SK-N-SH (cell line): ENCODE results near the gene C16orf92. TPM values are rescaled to one million over a fixed set of nuclear protein-coding genes. Genes with fewer than 3 reads are reported as not detected.

Source experiments
- CTCF ChIA-PET: fragments of 300-600, 350-600 bp; formaldehyde crosslinking; extraction: SDS; loops from one replicate; lab custom pipeline; 2021; lab: Yijun Ruan, JAX
- POLR2A ChIA-PET: fragments of 350-600 bp; sonication (Branson Sonifier 250); formaldehyde crosslinking; extraction: SDS; loops from one replicate; lab custom pipeline; 2020; ENCODE audit warnings: antibody characterized with exemption, inconsistent platforms; lab: Yijun Ruan, JAX
- DNase-seq: peaks from one replicate; pipeline ENCODE4 v3.0.0; 2012
- H2AFZ ChIP-seq: fragments of 200-600 bp; sonication (generic); 2 replicates; pipeline ENCODE4 v1.8.1; 2016; ENCODE audit warnings: antibody characterized with exemption, mild to moderate bottlenecking, low read depth
- H3F3A ChIP-seq: fragments of 200-600 bp; sonication (generic); replicated peaks from 2 replicates; pipeline ENCODE3; 2016; ENCODE audit warnings: antibody characterized with exemption, mild to moderate bottlenecking; ENCODE audit not compliant: insufficient read depth
- H3K27ac ChIP-seq, 2 experiments: fragments of 200-500 bp in 1 of 2; fragments of 200-600 bp in 1 of 2; sonication (Bioruptor generic) in 1 of 2; sonication (generic), shearing (Covaris generic) in 1 of 2; 2 replicates each; pipeline versions ENCODE4 v1.5.1 to v1.6.1; 2014 to 2016; ENCODE audit warnings: low read depth in 2 of 2, inconsistent platforms in 1 of 2, low read length in 1 of 2, mild to moderate bottlenecking in 1 of 2, mixed read lengths in 1 of 2
- H3K27me3 ChIP-seq: fragments of 200-600 bp; sonication (generic), shearing (Covaris generic); 2 replicates; pipeline ENCODE4 v1.6.1; 2016; ENCODE audit warnings: mixed run types; ENCODE audit not compliant: insufficient read depth
- H3K36me3 ChIP-seq, 2 experiments: fragments of 200-500 bp in 1 of 2; fragments of 200-600 bp in 1 of 2; sonication (Bioruptor generic) in 1 of 2; sonication (generic) in 1 of 2; replicated peaks in 1 of 2; 2 replicates each; pipeline versions ENCODE3 to v1.5.1; 2014 to 2016; ENCODE audit warnings: low read length in 1 of 2, mild to moderate bottlenecking in 1 of 2; ENCODE audit not compliant: insufficient read depth in 2 of 2, control insufficient read depth in 1 of 2
- H3K4me1 ChIP-seq, 2 experiments: fragments of 200-500 bp in 1 of 2; fragments of 200-600 bp in 1 of 2; sonication (Bioruptor generic) in 1 of 2; sonication (generic), shearing (Covaris generic) in 1 of 2; 2 replicates each; pipeline versions ENCODE4 v1.5.1 to v1.6.1; 2014 to 2016; ENCODE audit warnings: low read depth in 1 of 2, low read length in 1 of 2, mixed run types in 1 of 2; ENCODE audit not compliant: insufficient read depth in 2 of 2, control insufficient read depth in 1 of 2
- H3K4me2 ChIP-seq: fragments of 200-600 bp; sonication (generic), shearing (Covaris generic); 2 replicates; pipeline ENCODE4 v1.6.1; 2017; ENCODE audit warnings: mixed run types
- H3K4me3 ChIP-seq, 2 experiments: fragments of 200-500 bp in 1 of 2; fragments of 200-600 bp in 1 of 2; sonication (Bioruptor generic) in 1 of 2; sonication (generic), shearing (Covaris generic) in 1 of 2; 2 replicates each; pipeline versions ENCODE4 v1.5.1 to v1.8.1; 2014 to 2016; ENCODE audit warnings: low read depth in 2 of 2, inconsistent platforms in 1 of 2, low read length in 1 of 2, mild to moderate bottlenecking in 1 of 2, mixed read lengths in 1 of 2, moderate library complexity in 1 of 2
- H3K79me2 ChIP-seq: fragments of 200-600 bp; sonication (generic); 2 replicates; pipeline ENCODE4 v1.8.1; 2017; ENCODE audit warnings: mild to moderate bottlenecking; ENCODE audit not compliant: insufficient read depth
- H3K9ac ChIP-seq: fragments of 200-600 bp; sonication (generic); 2 replicates; pipeline ENCODE4 v1.6.1; 2017; ENCODE audit warnings: mixed run types
- H3K9me2 ChIP-seq: fragments of 200-600 bp; sonication (generic); 2 replicates; pipeline ENCODE4 v1.6.1; 2017; ENCODE audit warnings: mixed run types
- H3K9me3 ChIP-seq: fragments of 200-600 bp; sonication (generic); 2 replicates; pipeline ENCODE4 v1.6.1; 2017; ENCODE audit warnings: mixed run types, mild to moderate bottlenecking, moderate library complexity
- H4K20me1 ChIP-seq: fragments of 200-600 bp; sonication (generic); 2 replicates; pipeline ENCODE4 v1.6.1; 2017; ENCODE audit warnings: mild to moderate bottlenecking, mixed run types; ENCODE audit not compliant: insufficient read depth
- CTCF ChIP-seq: fragments of 200-600 bp; sonication (generic); IDR thresholded peaks from 2 replicates; pipeline ENCODE4 v1.6.1; 2017; ENCODE audit warnings: antibody characterized with exemption, mild to moderate bottlenecking, moderate library complexity
- ELF1 ChIP-seq: IDR thresholded peaks from 2 replicates; pipeline ENCODE4 v1.4.0; 2012
- EP300 ChIP-seq, 2 experiments: IDR thresholded peaks; 2 replicates each; pipeline versions ENCODE4 v1.4.0 to v1.6.1; 2012; ENCODE audit warnings: borderline replicate concordance in 1 of 2, low read depth in 1 of 2, low read length in 1 of 2
- EZH2phosphoT487 ChIP-seq: fragments of 200-600 bp; sonication (generic); IDR thresholded peaks from 2 replicates; pipeline ENCODE4 v1.6.1; 2017; ENCODE audit warnings: low read depth, mixed run types, mild to moderate bottlenecking, antibody characterized with exemption, moderate library complexity, borderline replicate concordance
- FOSL2 ChIP-seq: IDR thresholded peaks from 2 replicates; pipeline ENCODE4 v1.4.0; 2012; ENCODE audit warnings: low read depth, mild to moderate bottlenecking, moderate library complexity, borderline replicate concordance
- FOXM1 ChIP-seq: IDR thresholded peaks from 2 replicates; pipeline ENCODE4 v1.4.0; 2012; ENCODE audit warnings: low read depth, mild to moderate bottlenecking
- GATA2 ChIP-seq: sonication (generic); formaldehyde crosslinking; IDR thresholded peaks from 2 replicates; pipeline ENCODE4 v1.5.0; 2020; ENCODE audit warnings: mild to moderate bottlenecking, missing genetic modification reagents
- IRF3 ChIP-seq: fragments of 150-350 bp; IDR thresholded peaks from 2 replicates; pipeline ENCODE4 v1.6.1; 2016; ENCODE audit warnings: mild to moderate bottlenecking, low read depth, low read length
- JUND ChIP-seq: IDR thresholded peaks from 2 replicates; pipeline ENCODE4 v1.4.0; 2012
- MEF2A ChIP-seq: IDR thresholded peaks from 2 replicates; pipeline ENCODE4 v1.4.0; 2012; ENCODE audit warnings: low read depth, borderline replicate concordance
- MXI1 ChIP-seq: IDR thresholded peaks from 2 replicates; pipeline ENCODE4 v1.6.1; 2012; ENCODE audit warnings: mild to moderate bottlenecking, low read depth, low read length, improper control_type of control experiment
- RAD21 ChIP-seq: IDR thresholded peaks from 2 replicates; pipeline ENCODE4 v1.6.1; 2012; ENCODE audit warnings: mild to moderate bottlenecking, low read length
- RXRA ChIP-seq: IDR thresholded peaks from 2 replicates; pipeline ENCODE4 v1.4.0; 2012; ENCODE audit warnings: low read depth, mild to moderate bottlenecking, borderline replicate concordance
- SMC3 ChIP-seq: IDR thresholded peaks from 2 replicates; pipeline ENCODE4 v1.6.1; 2012; ENCODE audit warnings: low read depth, low read length, improper control_type of control experiment
- TCF12 ChIP-seq: IDR thresholded peaks from 2 replicates; pipeline ENCODE4 v1.4.0; 2012
- TEAD4 ChIP-seq: IDR thresholded peaks from 2 replicates; pipeline ENCODE4 v1.4.0; 2012; ENCODE audit warnings: mild to moderate bottlenecking, borderline replicate concordance; ENCODE audit not compliant: insufficient read depth
- USF1 ChIP-seq: IDR thresholded peaks from 2 replicates; pipeline ENCODE4 v1.4.0; 2012; ENCODE audit warnings: low read depth, borderline replicate concordance
- ZBTB33 ChIP-seq: IDR thresholded peaks from 2 replicates; pipeline ENCODE4 v1.4.0; 2012; ENCODE audit warnings: low read depth, borderline replicate concordance
- WGBS: methylation state at CpG from one replicate; pipeline ENCODE4 v1.1.6; 2017; ENCODE audit warnings: low lambda C conversion rate; 5-methylcytosine and 5-hydroxymethylcytosine counted together
- polyA plus RNA-seq, 3 experiments: library from polyadenylated mRNA; depleted of rRNA; stranded (reverse); fragments of >200 nt; gene quantifications; 2 replicates each; pipeline ENCODE4 v1.2.3, GENCODE V29; 2012

The C16orf92 gene
- polyA plus RNA-seq, 1 of the 3 experiments (the other 2 are of a cell fraction), result not detected

GRCh38 chr16:30025574-30025973 is 2.6 kb downstream of the C16orf92 start:
- peaks cover 6% of the 10 kb centered on the region for H3F3A ChIP-seq
- H3K79me2 ChIP-seq, result no peaks in the 10 kb centered on the region
- H2AFZ ChIP-seq, result no peak overlapping the region
- TF ChIP-seq CTCF, result no peak
- no peak for TF ChIP-seq TCF12
- TF ChIP-seq ZBTB33, result no peak
- TF ChIP-seq EP300 (IDR thresholded peaks at IDR 0.05; ENCODE audit: borderline replicate concordance in 1 of 2, low read depth in 1 of 2, low read length in 1 of 2), result no peak
- no peak for TF ChIP-seq ELF1
- no peak for TF ChIP-seq IRF3
- TF ChIP-seq USF1, result no peak
- no peak for TF ChIP-seq FOXM1
- no peak for TF ChIP-seq MXI1
- no peak for TF ChIP-seq EZH2phosphoT487
- no peak for TF ChIP-seq GATA2 (CRISPR knock-in tag)
- TF ChIP-seq RAD21, result no peak
- no peak for TF ChIP-seq RXRA
- TF ChIP-seq TEAD4, result no peak
- TF ChIP-seq MEF2A, result no peak
- no peak for TF ChIP-seq JUND
- no peak for TF ChIP-seq FOSL2
- TF ChIP-seq SMC3, result no peak
- ChIA-PET POLR2A (no interaction called here), CTCF (no interaction called here)
- no peak overlapping the region for H3K9ac ChIP-seq
- H3K36me3 ChIP-seq, result no peaks in the 10 kb centered on the region
- H4K20me1 ChIP-seq, result no peaks in the 10 kb centered on the region
- no peaks in the 10 kb centered on the region for H3K9me3 ChIP-seq
- no peak for DNase-seq
- whole genome bisulfite sequencing, result 60% methylated on average over 7 of the region's 7 CpGs
- H3K4me2 ChIP-seq, result no peak overlapping the region
- H3K4me3 ChIP-seq, result no peak overlapping the region
- no peaks in the 10 kb centered on the region for H3K27me3 ChIP-seq
- H3K9me2 ChIP-seq, result no peaks in the 10 kb centered on the region
- no peak overlapping the region for H3K27ac ChIP-seq
- H3K4me1 ChIP-seq, result peaks cover 0 to 21% of the 10 kb centered on the region in 2 experiments; a peak in 1 of 4 replicates
